ENCODE measurements around the gene ATXN7. TPM values are rescaled to one million over a fixed set of nuclear protein-coding genes. Genes with fewer than 3 reads are reported as not detected.

The ATXN7 gene
- total and polyA plus RNA-seq, 2 of the 13 experiments (the other 11 are each of a cell fraction or from before 2014, with no cell fraction given) = 13.8 to 20.0 TPM

GRCh38 chr3:63967675-63968611 is 104.3 kb downstream of the ATXN7 start (continued):
- TF ChIP-seq ZXDC (CRISPR knock-in tag; IDR thresholded peaks at IDR 0.05) = no peak
- no peak for TF ChIP-seq TRIM22 (IDR thresholded peaks at IDR 0.05)
- TF ChIP-seq CTCF (CRISPR knock-in tag; IDR thresholded peaks at IDR 0.05) = 0 out of 2 replicates have a peak, but pooled peaks have one; percentile 6
- TF ChIP-seq ZSCAN30 (CRISPR knock-in tag; IDR thresholded peaks at IDR 0.05) = no peak
- TF ChIP-seq KDM6A (CRISPR knock-in tag; IDR thresholded peaks at IDR 0.05; ENCODE audit: low read depth) = 0 out of 2 replicates have a peak, but pooled peaks have one; percentile 51
- no peak for TF ChIP-seq PBX3 (CRISPR knock-in tag; IDR thresholded peaks at IDR 0.05; ENCODE audit: borderline replicate concordance)
- TF ChIP-seq IRX3 (CRISPR knock-in tag; IDR thresholded peaks at IDR 0.05; ENCODE audit: borderline replicate concordance, low read depth) = no peak
- no peak for TF ChIP-seq TFE3 (CRISPR knock-in tag; IDR thresholded peaks at IDR 0.05)
- TF ChIP-seq ZNF749 (CRISPR knock-in tag; IDR thresholded peaks at IDR 0.05; ENCODE audit: borderline replicate concordance) = no peak
- TF ChIP-seq ZNF75D (CRISPR knock-in tag; IDR thresholded peaks at IDR 0.05; ENCODE audit: borderline replicate concordance) = no peak
- no peak for TF ChIP-seq CHD4 (IDR thresholded peaks at IDR 0.05; ENCODE audit: borderline replicate concordance, low read length)
- no peak for TF ChIP-seq SRY (CRISPR knock-in tag; IDR thresholded peaks at IDR 0.05)
- TF ChIP-seq NBN (conservative IDR thresholded peaks at IDR 0.05) = no peak
- no peak for TF ChIP-seq ZKSCAN1 (IDR thresholded peaks at IDR 0.05; ENCODE audit: low read length)
- TF ChIP-seq IKZF5 (CRISPR knock-in tag; IDR thresholded peaks at IDR 0.05) = peak; percentile 48
- TF ChIP-seq NFYC (CRISPR knock-in tag; IDR thresholded peaks at IDR 0.05) = no peak
- TF ChIP-seq XBP1 (CRISPR knock-in tag; IDR thresholded peaks at IDR 0.05) = no peak
- TF ChIP-seq MEIS2 (CRISPR knock-in tag; IDR thresholded peaks at IDR 0.05) = peak; percentile 67; the same call in 1 of the 2 replicates
- no peak for TF ChIP-seq HES4 (CRISPR knock-in tag; IDR thresholded peaks at IDR 0.05; ENCODE audit: borderline replicate concordance)
- TF ChIP-seq GZF1 (CRISPR knock-in tag; IDR thresholded peaks at IDR 0.05) = no peak

Data from HepG2 (cell line).